ENCODE results near the gene PPP3CA. TPM values are rescaled to one million over a fixed set of nuclear protein-coding genes. Genes with fewer than 3 reads are reported as not detected.

Gene PPP3CA
- total RNA-seq, 4 donors from 2014 or later = 41.1 to 69.5 (median 53.6) TPM

GRCh38 chr4:101331017-101331416 is 16.3 kb downstream of the PPP3CA start:
- TF ChIP-seq CTCF (IDR thresholded peaks at IDR 0.05; ENCODE audit: low read depth) = no peak

GRCh38 chr4:101329592-101329991 is 17.7 kb downstream of the PPP3CA start:
- no peak for TF ChIP-seq CTCF (IDR thresholded peaks at IDR 0.05; ENCODE audit: low read depth)

GRCh38 chr4:101328063-101328602 is 19.2 kb downstream of the PPP3CA start:
- no peak for TF ChIP-seq CTCF (IDR thresholded peaks at IDR 0.05; ENCODE audit: low read depth)

- TF ChIP-seq CTCF (IDR thresholded peaks at IDR 0.05; ENCODE audit: low read depth) = no peak
Measured at GRCh38 chr4:101326576-101326975, 20.8 kb downstream of the PPP3CA start.

GRCh38 chr4:101322743-101323142 is 24.6 kb downstream of the PPP3CA start:
- no peak for TF ChIP-seq CTCF (IDR thresholded peaks at IDR 0.05; ENCODE audit: low read depth)

- no peak for TF ChIP-seq CTCF (IDR thresholded peaks at IDR 0.05; ENCODE audit: low read depth)
Measured at GRCh38 chr4:101321481-101322042, 25.8 kb downstream of the PPP3CA start.

- no peak for TF ChIP-seq CTCF (IDR thresholded peaks at IDR 0.05; ENCODE audit: low read depth)
Measured at GRCh38 chr4:101315786-101316185, 31.5 kb downstream of the PPP3CA start.
